ENCODE data around the gene CAMKV.

DNA sequence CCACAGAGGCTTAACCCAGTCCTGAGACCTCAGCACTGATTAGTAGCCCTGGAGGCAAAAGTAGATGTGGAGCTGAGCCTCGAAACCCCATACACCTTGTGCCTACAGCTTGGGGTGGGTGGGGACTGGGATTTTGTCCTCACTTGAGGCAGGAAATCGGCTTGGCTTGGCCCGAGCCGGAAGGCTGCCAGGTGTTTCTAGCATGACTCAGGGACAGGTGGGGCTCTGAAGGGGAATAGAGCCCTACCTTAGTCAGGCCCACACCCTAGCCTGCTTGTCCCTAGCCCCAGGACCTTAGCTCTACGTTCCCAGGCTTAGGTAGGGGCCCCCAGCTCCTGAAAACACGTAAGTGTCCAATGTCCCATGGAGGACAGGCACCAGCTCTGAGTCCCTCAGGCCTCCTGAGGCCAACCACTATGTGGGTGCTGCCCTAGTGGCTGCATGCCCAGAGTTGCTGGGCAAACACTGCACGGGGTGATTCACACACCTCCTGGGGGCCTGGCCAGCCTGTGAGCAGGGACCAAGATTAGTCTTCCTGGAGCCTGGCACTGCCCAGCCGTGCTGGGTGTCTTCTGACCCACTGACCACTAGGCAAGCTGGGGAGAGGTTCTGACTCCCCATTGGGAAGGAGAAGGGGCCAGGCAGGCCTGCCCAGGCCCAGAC is 30.9 kb upstream of the CAMKV start:
- TF ChIP-seq POLR2A (IDR thresholded peaks at IDR 0.05; ENCODE audit: low read depth, low read length) (no peak), FOS (IDR thresholded peaks at IDR 0.05; ENCODE audit: low read depth, low read length) (no peak), CHD1 (IDR thresholded peaks at IDR 0.05; ENCODE audit: low read depth, low read length) (no peak), SMC3 (IDR thresholded peaks at IDR 0.05; ENCODE audit: low read depth, low read length) (no peak), MAFK (IDR thresholded peaks at IDR 0.05; ENCODE audit: low read depth, low read length) (no peak), RAD21 (IDR thresholded peaks at IDR 0.05; ENCODE audit: low read length) (no peak), MXI1 (IDR thresholded peaks at IDR 0.05; ENCODE audit: borderline replicate concordance, low read depth, low read length) (no peak), BHLHE40 (IDR thresholded peaks at IDR 0.05; ENCODE audit: low read depth, low read length) (no peak)
- TF ChIP-seq, protein P1, sequence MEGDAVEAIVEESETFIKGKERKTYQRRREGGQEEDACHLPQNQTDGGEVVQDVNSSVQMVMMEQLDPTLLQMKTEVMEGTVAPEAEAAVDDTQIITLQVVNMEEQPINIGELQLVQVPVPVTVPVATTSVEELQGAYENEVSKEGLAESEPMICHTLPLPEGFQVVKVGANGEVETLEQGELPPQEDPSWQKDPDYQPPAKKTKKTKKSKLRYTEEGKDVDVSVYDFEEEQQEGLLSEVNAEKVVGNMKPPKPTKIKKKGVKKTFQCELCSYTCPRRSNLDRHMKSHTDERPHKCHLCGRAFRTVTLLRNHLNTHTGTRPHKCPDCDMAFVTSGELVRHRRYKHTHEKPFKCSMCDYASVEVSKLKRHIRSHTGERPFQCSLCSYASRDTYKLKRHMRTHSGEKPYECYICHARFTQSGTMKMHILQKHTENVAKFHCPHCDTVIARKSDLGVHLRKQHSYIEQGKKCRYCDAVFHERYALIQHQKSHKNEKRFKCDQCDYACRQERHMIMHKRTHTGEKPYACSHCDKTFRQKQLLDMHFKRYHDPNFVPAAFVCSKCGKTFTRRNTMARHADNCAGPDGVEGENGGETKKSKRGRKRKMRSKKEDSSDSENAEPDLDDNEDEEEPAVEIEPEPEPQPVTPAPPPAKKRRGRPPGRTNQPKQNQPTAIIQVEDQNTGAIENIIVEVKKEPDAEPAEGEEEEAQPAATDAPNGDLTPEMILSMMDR (conservative IDR thresholded peaks at IDR 0.05; ENCODE audit: low read depth, low read length): no peak
- TF ChIP-seq, protein P2, sequence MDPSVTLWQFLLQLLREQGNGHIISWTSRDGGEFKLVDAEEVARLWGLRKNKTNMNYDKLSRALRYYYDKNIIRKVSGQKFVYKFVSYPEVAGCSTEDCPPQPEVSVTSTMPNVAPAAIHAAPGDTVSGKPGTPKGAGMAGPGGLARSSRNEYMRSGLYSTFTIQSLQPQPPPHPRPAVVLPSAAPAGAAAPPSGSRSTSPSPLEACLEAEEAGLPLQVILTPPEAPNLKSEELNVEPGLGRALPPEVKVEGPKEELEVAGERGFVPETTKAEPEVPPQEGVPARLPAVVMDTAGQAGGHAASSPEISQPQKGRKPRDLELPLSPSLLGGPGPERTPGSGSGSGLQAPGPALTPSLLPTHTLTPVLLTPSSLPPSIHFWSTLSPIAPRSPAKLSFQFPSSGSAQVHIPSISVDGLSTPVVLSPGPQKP (IDR thresholded peaks at IDR 0.05; ENCODE audit: borderline replicate concordance, low read depth, low read length): no peak
- TF ChIP-seq, protein P3, sequence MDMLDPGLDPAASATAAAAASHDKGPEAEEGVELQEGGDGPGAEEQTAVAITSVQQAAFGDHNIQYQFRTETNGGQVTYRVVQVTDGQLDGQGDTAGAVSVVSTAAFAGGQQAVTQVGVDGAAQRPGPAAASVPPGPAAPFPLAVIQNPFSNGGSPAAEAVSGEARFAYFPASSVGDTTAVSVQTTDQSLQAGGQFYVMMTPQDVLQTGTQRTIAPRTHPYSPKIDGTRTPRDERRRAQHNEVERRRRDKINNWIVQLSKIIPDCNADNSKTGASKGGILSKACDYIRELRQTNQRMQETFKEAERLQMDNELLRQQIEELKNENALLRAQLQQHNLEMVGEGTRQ (IDR thresholded peaks at IDR 0.05; ENCODE audit: low read depth, low read length): no peak
